Melanocyte of skin (primary cell): ENCODE results near the gene PSMF1. TPM values are rescaled to one million over a fixed set of nuclear protein-coding genes. Genes with fewer than 3 reads are reported as not detected.

ENCODE experiments used
- total RNA-seq, 2 donors: library from RNA; depleted of rRNA; stranded (reverse); fragments of >200 nt; gene quantifications; 2 replicates each; pipeline ENCODE4 v1.2.3, GENCODE V29; 2012

Gene PSMF1
- 10 to 100 TPM; 46.0 to 95.7 TPM for total RNA-seq

GRCh38 chr20:1118336-1119127 lies at the start of gene PSMF1:
PSMF1 (plus strand) TSS chr20:1118602; CDS start chr20:1118774, 172 bp downstream.

GRCh38 chr20:1184638-1185315 lies 66.4 kb downstream of the PSMF1 start, which contains the start of gene TMEM74B:
TMEM74B (minus strand) TSS chr20:1184981; CDS start chr20:1183801, 1,180 bp downstream.

GRCh38 chr20:1202762-1203504 lies 84.5 kb downstream of the PSMF1 start, which contains the start of gene C20orf202:
C20orf202 (plus strand) TSS chr20:1203454; CDS start chr20:1203586, 132 bp downstream.

Other genes with a start within 250 kb of the PSMF1 start
- gene ANGPT4, start 202.3 kb upstream of the PSMF1 start, total RNA-seq: under 1 TPM in 1 of 2 donors, not detected in 1; under 0.01 TPM
- gene RSPO4, start 116.3 kb upstream of the PSMF1 start, total RNA-seq: not detected
- not detected for gene TMEM74B, start 66.4 kb downstream of the PSMF1 start, total RNA-seq
- under 1 TPM in 1 of 2 donors, not detected in 1; under 0.01 TPM for gene C20orf202, start 84.9 kb downstream of the PSMF1 start, total RNA-seq
- gene RAD21L1, start 107.4 kb downstream of the PSMF1 start, total RNA-seq: not detected
- 10 to 100 TPM in 1 of 2 donors, 1 to 10 TPM in 1; 7.0 to 12.4 TPM for gene SNPH, start 147.7 kb downstream of the PSMF1 start, total RNA-seq
- gene SDCBP2, start 210.5 kb downstream of the PSMF1 start, total RNA-seq: 1 to 10 TPM in 1 of 2 donors, under 1 TPM in 1; 0.69 to 1.7 TPM